Epithelial cell of prostate (primary cell): Measurements from ENCODE around the gene ZFTA.
"Not testable (repeated sequence)": the region's sequence is repeated elsewhere in the genome, so short reads cannot be mapped to it uniquely, and the experiment has no call there.

Experiments used
- DNase-seq: peaks from one replicate; pipeline ENCODE4 v3.0.0-alpha.2; 2011; ENCODE audit warnings: low read depth, low spot score
- H3K27ac ChIP-seq: fragments of 450-650 bp; 2 replicates; pipeline ENCODE4 v1.5.1; 2017; ENCODE audit warnings: mild to moderate bottlenecking

The ZFTA gene

GRCh38 chr11:63782749-63783148 is 14.2 kb upstream of the ZFTA start:
- H3K27ac ChIP-seq, result no peak overlapping the region
- DNase-seq, result no peak

- no peak overlapping the region for H3K27ac ChIP-seq
- no peak for DNase-seq
Measured at GRCh38 chr11:63779039-63779438, 10.5 kb upstream of the ZFTA start.

DNA sequence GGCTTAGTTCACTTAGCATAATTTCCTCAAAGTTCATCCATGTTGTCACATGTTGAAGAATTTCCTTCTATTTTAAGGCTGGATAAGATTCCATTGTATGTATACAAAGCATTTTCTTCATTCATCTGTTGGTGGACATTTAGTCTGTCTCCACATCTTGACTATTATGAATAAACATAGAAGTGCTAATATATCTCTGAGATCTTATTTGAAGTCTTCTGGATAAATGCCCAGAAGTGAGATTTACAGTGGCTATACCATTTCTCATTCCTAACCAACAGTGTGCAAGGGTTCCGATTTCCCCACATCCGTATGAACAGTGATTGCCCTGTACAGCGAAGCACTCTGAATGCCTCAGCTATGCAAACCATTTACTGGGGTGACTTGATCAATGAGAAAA is 6.6 kb upstream of the ZFTA start:
- no peak overlapping the region for H3K27ac ChIP-seq
- DNase-seq, result no peak

- H3K27ac ChIP-seq, DNase-seq: not testable (repeated sequence)
Measured at GRCh38 chr11:63771741-63772318, 3.3 kb upstream of the ZFTA start.

GRCh38 chr11:63770763-63771162 is 2.2 kb upstream of the ZFTA start:
- DNase-seq, result no peak
- no peak overlapping the region for H3K27ac ChIP-seq

GRCh38 chr11:63769714-63770455 is 1.3 kb upstream of the ZFTA start:
- no peak for DNase-seq

GRCh38 chr11:63769042-63769713 is 603 bp upstream of the ZFTA start:
- no peak for DNase-seq
- H3K27ac ChIP-seq, result no peak overlapping the region

More at GRCh38 chr11:63769714-63770455, 1.3 kb upstream of the ZFTA start:
- H3K27ac ChIP-seq, result no peak overlapping the region

DNA sequence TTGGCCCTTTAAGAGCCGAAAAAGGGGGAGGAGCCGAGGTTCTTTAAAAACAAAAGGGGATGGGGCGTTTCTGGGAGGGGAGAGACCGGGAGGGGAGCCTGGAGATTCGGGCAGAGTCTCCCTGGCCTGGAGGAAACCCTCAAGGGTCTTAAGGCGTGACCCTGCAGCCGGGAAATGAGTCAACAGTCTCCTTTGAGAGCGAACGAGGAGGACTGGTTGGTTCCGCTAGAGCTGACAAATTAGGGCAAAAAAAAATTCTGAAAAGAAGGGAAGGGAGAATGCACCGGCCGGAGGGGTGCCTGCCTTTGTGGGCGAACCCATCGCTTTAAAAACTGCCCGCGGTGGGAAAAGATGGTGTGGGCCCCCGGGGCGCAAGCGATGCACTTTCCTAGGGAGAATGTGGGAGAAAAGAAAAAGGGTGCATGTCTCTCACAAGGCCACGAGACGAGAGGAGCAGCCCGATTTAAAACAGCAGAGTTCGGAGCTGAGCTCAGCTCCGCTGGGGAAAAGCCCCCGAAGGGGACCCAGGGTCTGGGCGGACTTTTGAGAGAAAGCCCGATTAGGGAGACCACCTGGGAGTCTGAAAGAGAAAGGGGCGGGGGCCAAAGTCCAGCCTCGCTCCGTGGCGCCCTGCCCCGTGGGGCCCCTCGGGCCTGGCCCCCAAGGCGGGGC is 874 bp downstream of the ZFTA start:
- no peak for DNase-seq
- H3K27ac ChIP-seq, result peak overlapping the region; percentile 12

DNA sequence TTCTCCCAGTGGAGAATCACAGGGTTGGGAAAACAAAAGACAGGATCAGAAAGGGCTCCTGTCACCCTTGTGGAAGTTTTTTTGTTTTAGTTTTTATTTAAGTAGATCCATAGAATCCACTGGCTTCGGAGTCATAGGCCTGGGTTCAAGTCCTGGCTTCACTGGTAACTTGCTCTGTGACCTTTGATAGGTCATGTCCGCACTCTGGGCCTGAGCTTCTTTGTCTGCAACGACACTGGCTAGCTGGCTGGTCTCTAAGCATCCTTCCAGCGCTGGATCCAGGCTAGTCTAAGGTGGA is 1.4 kb downstream of the ZFTA start:
- H3K27ac ChIP-seq, result no peak overlapping the region
- DNase-seq, result no peak

DNA sequence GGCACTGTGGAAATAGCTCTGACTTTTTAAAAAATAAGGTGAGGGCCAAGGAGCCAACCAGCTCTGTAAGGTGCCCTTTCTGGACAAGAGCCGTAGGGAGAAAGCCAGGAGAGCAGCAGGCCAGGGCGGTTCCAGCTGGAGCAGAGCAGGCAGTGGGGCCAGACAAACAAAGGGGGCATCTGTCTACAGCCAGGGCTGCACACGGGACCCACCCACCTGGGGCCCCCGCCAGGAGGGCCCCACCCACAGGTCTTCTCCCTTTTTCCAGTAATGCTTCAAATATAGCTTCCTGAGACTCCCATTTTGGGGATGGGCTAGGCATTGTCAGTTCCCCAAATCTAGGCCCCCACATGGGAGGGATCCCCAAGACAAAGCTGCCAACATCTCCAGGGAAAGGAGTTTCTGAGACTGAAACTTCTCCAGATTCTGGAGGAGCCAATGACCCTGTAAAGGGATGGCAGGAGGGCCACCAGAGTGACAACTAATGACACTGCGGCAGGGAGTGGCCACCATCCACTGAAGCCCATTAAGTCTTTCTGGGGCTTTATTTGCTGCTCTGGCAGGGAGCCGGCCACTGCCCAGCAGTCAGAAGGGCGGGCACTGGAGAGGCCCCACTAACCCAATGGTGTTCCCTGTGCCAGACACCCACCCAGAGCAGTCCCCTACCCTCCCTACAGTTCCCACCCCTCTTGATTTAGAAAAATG is 1.9 kb downstream of the ZFTA start:
- no peak for DNase-seq
- H3K27ac ChIP-seq, result no peak overlapping the region

DNA sequence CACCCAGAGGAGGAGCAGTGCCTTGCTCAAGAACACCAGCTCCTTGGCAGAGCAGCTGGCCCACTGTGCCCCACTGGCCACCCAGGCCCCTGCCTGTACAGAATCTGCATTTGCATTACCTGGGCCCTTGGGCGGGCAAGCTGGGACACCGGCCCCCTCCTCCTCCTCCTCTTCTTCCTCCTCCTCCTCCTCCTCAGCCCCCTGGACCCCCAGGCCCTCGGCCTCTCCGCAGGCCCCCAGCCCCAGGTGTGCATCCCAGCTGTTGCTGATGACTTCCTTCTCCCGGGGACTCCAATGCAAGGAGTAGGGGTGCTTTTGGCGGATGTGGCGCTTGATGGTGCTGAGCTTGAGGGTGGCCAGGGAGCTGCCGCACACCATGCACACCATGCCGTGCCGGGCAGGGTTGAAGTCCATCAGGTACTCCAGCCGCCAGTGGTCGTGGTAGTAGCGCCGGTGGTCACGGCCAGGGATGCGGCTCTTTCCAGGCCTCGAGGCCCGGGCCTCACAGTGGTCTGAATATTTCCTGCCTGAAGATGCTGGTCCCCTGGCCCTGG is 2.8 kb downstream of the ZFTA start:
- no peak overlapping the region for H3K27ac ChIP-seq
- DNase-seq, result no peak

- H3K27ac ChIP-seq, result no peak overlapping the region
Measured at GRCh38 chr11:63764679-63765647, 3.6 kb downstream of the ZFTA start.

GRCh38 chr11:63764340-63764678 is 4.3 kb downstream of the ZFTA start:
- no peak overlapping the region for H3K27ac ChIP-seq
- no peak for DNase-seq

More at GRCh38 chr11:63764679-63765647, 3.6 kb downstream of the ZFTA start:
- DNase-seq, result no peak

- no peak for DNase-seq
- H3K27ac ChIP-seq, result no peak overlapping the region
Measured at GRCh38 chr11:63763496-63764339, 4.9 kb downstream of the ZFTA start.

- H3K27ac ChIP-seq, result no peak overlapping the region
- no peak for DNase-seq
Measured at GRCh38 chr11:63762654-63763495, 5.7 kb downstream of the ZFTA start.

DNA sequence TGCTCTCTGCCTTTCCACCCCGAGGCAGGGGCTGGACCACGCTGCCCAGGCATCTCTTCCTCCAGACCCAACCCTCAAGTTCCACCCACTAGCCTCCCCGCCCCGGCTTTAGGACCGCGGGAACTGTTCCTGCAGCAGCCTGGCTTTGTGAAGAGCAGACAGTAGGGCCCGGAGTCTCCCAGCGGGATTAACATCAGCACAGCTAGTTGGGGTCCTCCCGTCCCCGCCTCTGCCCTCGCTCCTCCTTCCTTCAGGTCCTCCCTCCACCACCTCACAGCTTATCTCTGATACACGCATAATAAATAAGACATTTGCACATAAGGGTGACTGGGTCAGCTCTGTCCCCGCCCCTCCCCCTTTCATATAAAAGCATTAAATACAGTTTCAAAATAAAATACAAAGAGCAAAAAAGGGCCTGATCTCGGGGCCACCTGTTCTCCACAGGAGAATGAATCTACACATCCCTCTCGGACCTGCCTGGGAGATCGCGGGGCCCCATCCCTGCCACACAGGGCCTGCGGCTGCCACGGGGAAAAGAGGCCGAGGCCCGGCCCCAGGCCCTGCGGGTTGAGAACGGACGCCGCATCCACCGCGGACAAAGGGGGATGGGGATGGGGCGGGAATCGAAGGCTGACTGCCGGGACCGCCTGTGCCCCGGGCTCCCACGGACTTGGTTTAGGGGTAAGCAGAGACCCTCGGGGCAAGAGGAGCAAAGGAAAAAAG is 6.5 kb downstream of the ZFTA start:
- no peak overlapping the region for H3K27ac ChIP-seq
- DNase-seq, result no peak

DNA sequence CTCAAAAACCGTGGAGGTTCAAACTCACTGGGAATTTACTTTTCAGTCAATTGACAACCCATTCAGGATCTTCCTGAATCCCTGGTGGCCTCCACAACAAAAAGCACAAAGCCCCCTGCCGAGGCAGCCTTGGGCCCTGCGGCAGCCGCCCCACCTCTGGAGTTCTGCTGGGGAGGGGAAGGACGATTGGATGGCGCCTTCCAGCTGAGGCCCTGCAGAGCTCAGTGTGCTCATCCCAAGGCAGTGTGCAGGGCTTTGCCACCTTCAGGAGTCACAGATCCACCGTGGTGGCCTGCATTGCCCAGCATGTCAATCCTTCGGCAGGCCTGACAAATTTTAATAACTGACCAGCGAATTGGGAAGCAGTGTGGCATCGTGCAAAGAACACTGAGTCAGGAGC is 7.4 kb downstream of the ZFTA start:
- DNase-seq, result no peak

More for the DNA sequence above, 7.4 kb downstream of the ZFTA start:
- H3K27ac ChIP-seq, result no peak overlapping the region
